SIG-M5 (cell line): ENCODE measurements around the gene TRIM46.
"Not testable (repeated sequence)": the region's sequence is repeated elsewhere in the genome, so short reads cannot be mapped to it uniquely, and the experiment has no call there.

ENCODE experiments used
- DNase-seq: peaks from one replicate; lab custom pipeline; 2025; lab: John Stamatoyannopoulos, UW

Gene TRIM46

DNA sequence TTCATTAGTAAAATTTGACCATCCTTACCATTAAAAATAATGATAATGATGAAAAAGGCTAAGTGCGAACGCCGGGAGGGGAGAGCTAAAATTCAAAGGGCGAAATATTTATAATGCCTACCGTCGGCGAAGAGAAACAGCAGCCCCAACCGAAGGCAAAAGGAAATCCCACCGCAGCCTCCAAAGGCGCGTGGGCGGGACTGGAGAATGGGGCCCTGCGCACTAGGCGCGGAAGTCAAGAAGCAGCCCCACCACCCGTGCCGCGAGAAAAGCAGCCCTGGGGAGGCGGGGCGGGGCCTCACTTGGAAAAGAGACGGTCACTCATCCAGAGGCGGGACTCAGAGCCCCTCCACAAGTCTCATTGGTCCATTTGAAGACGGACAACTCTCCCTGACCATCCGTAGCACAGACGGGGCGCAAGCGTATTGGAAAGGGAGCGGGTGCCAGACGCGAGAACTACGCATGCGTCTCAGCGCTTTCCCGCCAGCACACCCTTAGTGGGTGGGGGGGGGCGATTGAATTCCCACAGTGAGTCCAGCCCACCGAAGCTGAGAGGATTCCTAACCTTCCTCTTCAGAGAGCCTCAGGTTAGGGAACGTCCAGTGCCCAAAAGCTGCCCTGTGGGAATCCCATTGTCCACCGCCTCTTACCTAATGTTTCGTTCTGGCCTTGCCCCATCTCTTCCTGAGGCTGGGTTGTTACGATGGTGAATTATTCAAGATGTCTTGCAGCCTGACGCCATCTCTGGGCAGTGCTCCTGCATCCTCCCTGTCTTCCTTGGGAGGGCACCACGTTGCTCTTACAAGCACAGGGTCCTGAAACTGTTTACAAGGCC lies 53.8 kb downstream of the TRIM46 start:
- peak; percentile 99 for DNase-seq

DNA sequence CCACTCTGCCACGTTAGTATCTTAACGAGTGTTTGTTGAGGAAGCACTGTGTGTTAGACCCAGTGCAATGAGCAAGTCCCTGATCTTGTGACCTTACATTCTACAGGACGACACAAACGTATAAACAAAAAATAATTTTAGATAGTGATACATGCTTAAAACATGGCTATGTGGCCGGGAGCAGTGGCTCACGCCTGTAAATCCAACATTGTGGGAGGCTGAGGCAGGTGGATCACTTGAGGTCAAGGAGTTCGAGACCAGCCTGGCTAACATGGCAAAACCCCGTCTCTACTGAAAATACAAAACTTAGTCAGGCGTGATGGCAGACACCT lies 54.4 kb downstream of the TRIM46 start:
- DNase-seq, result no peak

DNA sequence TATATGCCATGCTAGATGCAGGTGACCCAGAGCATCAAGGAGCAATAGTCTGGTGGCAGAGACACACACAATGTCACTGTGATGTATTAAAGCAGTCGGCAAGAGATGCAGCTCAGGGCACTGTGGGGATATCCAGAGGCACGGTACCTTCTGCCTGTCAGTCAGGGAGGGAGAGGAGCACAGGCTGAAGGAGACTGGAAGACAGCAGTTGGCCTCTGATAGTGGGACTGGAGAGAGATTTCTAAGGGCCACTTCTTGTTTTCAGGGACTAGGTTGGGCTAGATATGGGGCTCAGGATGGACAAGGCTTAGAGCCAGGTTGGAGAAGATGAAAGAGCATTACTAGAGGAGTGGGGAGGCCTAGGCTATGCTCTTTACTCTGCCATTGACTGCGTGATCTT lies 57.7 kb downstream of the TRIM46 start:
- not testable (repeated sequence) for DNase-seq

DNA sequence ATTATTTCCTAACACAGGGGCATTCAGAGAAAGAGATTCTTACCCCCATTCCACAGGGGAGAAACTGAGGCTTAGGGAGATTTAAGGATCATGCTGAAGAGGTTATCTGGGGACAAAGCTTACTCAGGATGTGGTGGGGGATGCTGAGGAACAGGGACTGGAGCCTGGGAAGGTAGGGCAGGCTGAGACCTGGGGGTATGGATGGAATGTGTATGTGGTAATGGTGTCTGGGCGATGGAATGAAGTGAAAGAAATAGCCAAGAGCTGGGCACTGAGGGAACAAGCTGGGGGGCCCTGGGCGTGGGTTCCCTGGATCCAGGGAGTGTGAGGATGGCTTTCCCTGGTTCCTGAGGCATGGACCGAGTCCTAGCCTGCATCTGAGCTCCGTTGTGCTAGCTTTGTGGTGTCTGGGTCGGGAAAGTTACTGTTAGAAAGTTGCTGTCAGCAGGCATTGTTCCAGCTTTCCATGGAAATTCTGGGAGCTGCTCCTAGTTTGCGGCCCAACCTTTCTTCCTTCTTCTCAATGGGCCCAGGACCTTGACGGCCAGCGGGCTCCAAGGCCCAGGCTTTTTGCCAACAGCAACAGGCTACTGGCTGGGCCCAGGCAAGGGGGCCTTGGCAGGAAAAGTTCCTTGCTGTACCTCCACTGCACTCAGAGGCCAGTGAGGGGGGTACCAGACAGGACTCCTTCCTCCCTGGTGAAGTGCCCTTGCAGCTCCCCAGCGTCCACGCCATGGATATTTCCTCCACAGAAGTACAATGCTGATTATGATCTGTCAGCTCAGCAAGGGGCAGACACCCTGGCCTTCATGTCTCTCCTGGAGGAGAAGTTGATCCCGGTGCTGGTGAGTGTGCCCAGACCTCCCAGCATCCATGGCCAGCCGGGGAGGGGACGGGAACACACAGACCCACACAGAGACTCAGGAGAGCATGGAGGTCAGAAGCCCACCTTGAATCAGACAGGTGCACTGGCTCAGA lies 58.6 kb downstream of the TRIM46 start:
- DNase-seq, result not testable (repeated sequence)

DNA sequence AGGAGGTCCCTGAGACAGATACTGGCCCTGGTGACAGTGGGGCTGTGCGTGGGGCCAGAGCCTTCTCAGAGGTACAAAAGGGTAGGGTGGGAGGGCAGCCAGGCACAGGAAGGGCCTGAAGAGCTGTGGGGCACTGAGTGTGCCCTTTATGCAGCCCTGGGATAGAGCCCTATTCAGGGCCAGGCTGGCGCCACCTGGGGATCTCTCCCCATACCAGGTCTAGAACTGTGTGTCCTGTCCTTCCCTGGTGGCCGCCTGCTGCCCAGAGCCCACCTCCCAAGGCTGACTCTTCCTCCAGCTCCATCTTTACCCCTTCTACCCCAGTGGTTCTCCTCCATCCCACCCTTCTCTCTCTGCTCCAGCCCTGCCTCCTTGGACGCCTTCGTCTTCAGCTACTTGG lies 59.9 kb downstream of the TRIM46 start:
- DNase-seq, result not testable (repeated sequence)
